HG03066 (cell line): ENCODE measurements around the gene ETHE1.
"Not testable (repeated sequence)": the region's sequence is repeated elsewhere in the genome, so short reads cannot be mapped to it uniquely, and the experiment has no call there.

Source experiments
- ATAC-seq: cut with Tn5 transposase; IDR thresholded peaks from one replicate; pipeline ENCODE4 v1.9.1; 2021; ENCODE audit warnings: low read depth; ENCODE audit not compliant: unreplicated experiment

Gene ETHE1

GRCh38 chr19:43552616-43553015 is 25.6 kb upstream of the ETHE1 start:
- no peak for ATAC-seq

- no peak for ATAC-seq
Measured at GRCh38 chr19:43552198-43552450, 25.1 kb upstream of the ETHE1 start.

- ATAC-seq, result no peak
Measured at GRCh38 chr19:43551399-43552197, 24.6 kb upstream of the ETHE1 start.

GRCh38 chr19:43548706-43549105 is 21.7 kb upstream of the ETHE1 start:
- ATAC-seq, result no peak

GRCh38 chr19:43547926-43548325 is 20.9 kb upstream of the ETHE1 start:
- not testable (repeated sequence) for ATAC-seq

- ATAC-seq, result no peak
Measured at GRCh38 chr19:43546581-43546980, 19.6 kb upstream of the ETHE1 start.

- ATAC-seq, result no peak
Measured at GRCh38 chr19:43545981-43546380, 19.0 kb upstream of the ETHE1 start.

- no peak for ATAC-seq
Measured at GRCh38 chr19:43545276-43545675, 18.3 kb upstream of the ETHE1 start.

- no peak for ATAC-seq
Measured at GRCh38 chr19:43544077-43544476, 17.1 kb upstream of the ETHE1 start.

- no peak for ATAC-seq
Measured at GRCh38 chr19:43541920-43542650, 15.1 kb upstream of the ETHE1 start.

GRCh38 chr19:43540381-43540780 is 13.4 kb upstream of the ETHE1 start:
- ATAC-seq, result no peak

- no peak for ATAC-seq
Measured at GRCh38 chr19:43538922-43539321, 11.9 kb upstream of the ETHE1 start.

GRCh38 chr19:43534816-43535761 is 8.1 kb upstream of the ETHE1 start:
- no peak for ATAC-seq

- no peak for ATAC-seq
Measured at GRCh38 chr19:43534305-43534815, 7.4 kb upstream of the ETHE1 start.

GRCh38 chr19:43533546-43534304 is 6.7 kb upstream of the ETHE1 start:
- ATAC-seq, result peak; percentile 57

- ATAC-seq, result peak; percentile 48
Measured at GRCh38 chr19:43532962-43533545, 6.1 kb upstream of the ETHE1 start, which contains the start of gene ZNF575. Gene ZNF575 (plus strand): TSS chr19:43533188. CDS start chr19:43534423, 1,235 bp downstream.

- ATAC-seq, result no peak
Measured at GRCh38 chr19:43532571-43532961, 5.6 kb upstream of the ETHE1 start.

- no peak for ATAC-seq
Measured at GRCh38 chr19:43527860-43528622, 1.0 kb upstream of the ETHE1 start.
